Measurements from ENCODE around the gene NECTIN2.
"Not testable (repeated sequence)": the region's sequence is repeated elsewhere in the genome, so short reads cannot be mapped to it uniquely, and the experiment has no call there.

The NECTIN2 gene

GRCh38 chr19:44911896-44912295 lies 65.8 kb downstream of the NECTIN2 start:
- not testable (repeated sequence) for DNase-seq

- DNase-seq: no peak
Observed at GRCh38 chr19:44912854-44913253, 66.8 kb downstream of the NECTIN2 start.

GRCh38 chr19:44913512-44914432 lies 67.7 kb downstream of the NECTIN2 start:
- not testable (repeated sequence) for DNase-seq

- peak; percentile 37 to 78 (median 64) for DNase-seq
Observed at GRCh38 chr19:44914433-44915206, 68.5 kb downstream of the NECTIN2 start, which contains the start of gene APOC1. APOC1 (plus strand) TSS chr19:44914608; CDS start chr19:44914892, 284 bp downstream.

- DNase-seq: no peak
Observed at GRCh38 chr19:44924243-44924725, 78.2 kb downstream of the NECTIN2 start.

- no peak for DNase-seq
Observed at GRCh38 chr19:44925114-44925891, 79.2 kb downstream of the NECTIN2 start.

GRCh38 chr19:44926245-44927077 lies 80.4 kb downstream of the NECTIN2 start:
- not testable (repeated sequence) for DNase-seq

- no peak for DNase-seq
Observed at GRCh38 chr19:44927746-44928145, 81.6 kb downstream of the NECTIN2 start.

- no peak for DNase-seq
Observed at GRCh38 chr19:44930088-44930487, 84.0 kb downstream of the NECTIN2 start.

GRCh38 chr19:44931541-44931940 lies 85.4 kb downstream of the NECTIN2 start:
- DNase-seq: no peak
